HG02798 (cell line): ENCODE results near the gene MRPL42.

ENCODE experiments used
- ATAC-seq: cut with Tn5 transposase; IDR thresholded peaks from one replicate; pipeline ENCODE4 v1.9.1; 2021; ENCODE audit warnings: mild to moderate bottlenecking; ENCODE audit not compliant: unreplicated experiment, poor library complexity

Gene MRPL42

DNA sequence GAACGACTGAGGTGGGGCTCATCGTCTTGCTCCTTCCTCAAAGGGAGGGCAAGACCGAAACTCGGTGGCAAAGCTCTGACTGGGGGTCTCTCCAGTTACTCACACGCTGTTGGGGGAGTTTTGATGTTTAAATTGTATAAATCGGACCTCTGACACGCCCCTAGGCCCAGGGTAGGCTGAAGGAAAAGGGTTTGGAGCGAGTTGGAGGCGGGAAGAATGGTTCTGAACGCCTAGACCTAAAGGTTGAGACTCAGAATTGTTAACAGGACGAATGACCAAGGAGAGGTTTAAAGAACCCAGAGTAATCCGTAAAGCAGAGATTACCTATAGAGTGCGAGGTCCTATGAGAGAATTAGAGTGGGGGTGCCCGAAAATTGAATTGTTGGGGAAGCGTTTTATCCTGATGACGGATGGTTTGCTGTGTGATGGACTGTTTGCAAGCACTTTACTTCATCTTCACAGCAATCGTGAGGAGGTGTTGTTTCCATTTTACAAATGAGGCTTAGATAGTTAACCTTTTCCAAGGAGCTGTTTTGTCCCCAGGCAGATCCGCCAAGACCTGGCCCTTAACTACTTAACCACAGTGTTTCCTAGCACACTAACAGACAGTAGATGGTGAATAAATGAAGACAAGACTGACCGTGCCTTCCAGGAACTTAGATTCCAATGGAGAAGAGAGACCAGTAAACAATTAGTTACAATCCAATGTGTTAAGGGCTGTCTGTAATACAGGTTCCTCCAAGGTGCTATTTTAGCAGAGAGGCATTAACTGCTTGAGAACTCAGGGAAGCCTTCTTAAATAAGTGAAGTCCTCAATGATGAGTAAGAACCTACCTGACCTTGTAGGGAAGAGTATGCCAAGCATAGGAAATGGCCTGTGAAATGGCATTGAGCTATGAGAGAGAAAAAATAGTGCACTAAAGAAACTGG, 24.6 kb upstream of the MRPL42 start:
- ATAC-seq: no peak

DNA sequence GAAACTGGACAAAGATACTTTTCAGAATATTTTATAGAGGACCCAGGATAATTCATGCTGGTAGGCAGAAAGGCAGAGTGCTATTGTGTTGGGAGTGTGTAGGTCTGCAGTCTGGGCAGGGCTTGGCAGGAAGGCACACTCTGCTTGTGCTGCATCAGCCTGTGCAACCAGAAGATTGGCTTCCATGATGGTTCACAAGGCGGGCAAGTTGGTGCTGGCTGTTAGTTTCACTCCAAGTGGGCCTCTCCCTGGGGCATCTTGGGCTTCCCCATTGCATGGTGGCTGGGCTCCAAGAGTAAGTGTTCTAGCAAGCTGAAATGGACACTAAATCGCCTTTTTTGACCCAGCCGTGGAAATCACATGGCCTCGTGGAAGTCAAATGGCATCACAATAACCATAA, 23.7 kb upstream of the MRPL42 start:
- ATAC-seq: no peak

DNA sequence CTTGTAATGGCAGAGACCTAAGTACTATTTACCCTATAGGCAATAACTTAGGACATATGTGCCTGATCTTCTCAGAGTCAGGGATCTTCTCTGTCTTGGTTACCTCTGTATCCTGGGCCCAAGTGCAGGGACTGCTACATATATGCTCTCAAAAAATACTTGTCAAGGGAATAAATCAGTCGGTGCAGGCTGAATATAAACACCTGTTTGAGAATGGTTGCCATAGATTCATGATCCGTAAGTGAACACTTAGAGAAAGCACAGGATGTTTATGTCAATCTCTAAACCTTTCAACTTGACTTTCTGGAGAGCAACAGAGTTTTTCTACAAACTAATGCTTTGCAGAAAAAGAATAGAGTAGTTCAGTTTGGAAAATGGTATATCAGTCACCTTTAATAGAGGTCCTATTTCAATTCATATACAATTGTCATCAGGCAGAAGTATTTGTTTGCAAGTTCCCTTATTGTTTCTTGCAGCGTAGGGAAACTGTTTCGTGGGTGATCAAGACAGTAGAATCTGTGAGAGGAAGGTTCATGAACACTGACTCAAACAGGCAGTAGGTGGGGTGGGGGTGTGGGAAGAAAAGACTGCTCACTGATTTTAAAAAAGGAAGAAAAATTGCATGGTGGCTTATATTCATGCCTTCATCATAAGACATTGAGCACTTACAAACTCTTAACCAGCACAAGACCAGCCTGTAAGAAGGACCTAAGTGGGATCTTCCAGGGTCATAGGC, 19.6 kb upstream of the MRPL42 start:
- ATAC-seq: no peak

DNA sequence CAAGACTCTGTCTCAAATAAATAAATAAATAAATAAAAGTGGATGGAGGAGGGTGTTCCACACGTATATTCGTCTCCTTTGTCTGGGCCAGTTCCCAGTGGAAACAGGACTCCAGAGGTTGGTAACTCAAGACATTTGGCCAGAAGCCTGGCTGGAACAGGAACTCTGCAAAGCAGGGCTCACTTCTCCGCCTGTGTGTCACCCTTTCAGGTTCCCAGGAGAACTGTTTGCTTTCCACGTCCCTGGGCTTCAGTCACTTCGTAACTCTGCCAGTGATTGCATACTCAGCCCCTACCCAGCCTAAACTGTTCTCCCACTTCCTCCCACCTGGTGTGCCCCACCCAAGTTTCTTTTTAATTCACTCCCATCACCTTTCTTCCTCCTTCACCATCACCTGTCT, 18.5 kb upstream of the MRPL42 start:
- no peak for ATAC-seq

DNA sequence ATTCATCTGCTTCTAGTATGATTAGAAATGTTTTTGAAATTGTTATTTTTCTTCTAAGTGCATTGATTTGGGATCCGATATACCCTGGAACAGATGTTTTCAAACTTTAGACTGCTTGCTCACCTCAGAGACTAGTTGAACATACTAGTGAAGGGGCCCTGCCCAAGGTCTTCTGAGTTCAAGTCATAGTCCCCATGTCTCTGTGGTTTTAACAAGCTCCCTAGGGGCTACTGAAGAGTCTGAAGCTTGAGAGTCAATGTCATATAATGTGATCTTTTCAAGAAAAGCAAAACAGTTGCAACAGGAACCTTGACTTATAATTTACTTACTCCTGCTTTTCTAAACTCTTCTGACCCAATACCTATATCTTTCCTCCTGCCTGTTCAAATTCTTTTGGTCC, 18.0 kb upstream of the MRPL42 start:
- peak; percentile 76 for ATAC-seq

GRCh38 chr12:93451423-93452158, 15.7 kb upstream of the MRPL42 start:
- ATAC-seq: no peak

GRCh38 chr12:93453633-93454032, 13.7 kb upstream of the MRPL42 start:
- no peak for ATAC-seq

DNA sequence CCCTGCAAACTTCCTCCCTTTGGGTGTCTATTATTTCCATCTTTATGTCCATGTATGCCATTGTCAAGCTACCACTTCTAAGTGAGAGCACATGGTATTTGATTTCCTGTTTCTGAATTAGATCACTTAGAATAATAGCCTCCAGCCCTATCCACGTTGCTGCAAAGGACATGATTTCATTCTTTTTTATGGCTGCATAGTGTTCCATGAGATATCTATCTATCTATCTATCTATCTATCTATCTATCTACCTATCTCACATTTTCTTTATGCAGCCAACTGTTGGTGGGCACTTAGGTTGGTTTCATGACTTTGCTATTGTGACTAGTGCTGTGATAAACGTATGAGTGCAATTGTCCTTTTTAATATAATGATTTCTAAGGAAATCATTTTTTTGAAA, 11.2 kb upstream of the MRPL42 start:
- ATAC-seq: no peak

- no peak for ATAC-seq
These were observed 8.2 kb upstream of the MRPL42 start for GRCh38 chr12:93459097-93459496.

GRCh38 chr12:93460003-93460402, 7.3 kb upstream of the MRPL42 start:
- no peak for ATAC-seq

GRCh38 chr12:93460902-93461301, 6.4 kb upstream of the MRPL42 start:
- no peak for ATAC-seq

GRCh38 chr12:93461503-93461902, 5.8 kb upstream of the MRPL42 start:
- ATAC-seq: no peak

- ATAC-seq: no peak
These were observed 1.5 kb upstream of the MRPL42 start for GRCh38 chr12:93465841-93466240.

DNA sequence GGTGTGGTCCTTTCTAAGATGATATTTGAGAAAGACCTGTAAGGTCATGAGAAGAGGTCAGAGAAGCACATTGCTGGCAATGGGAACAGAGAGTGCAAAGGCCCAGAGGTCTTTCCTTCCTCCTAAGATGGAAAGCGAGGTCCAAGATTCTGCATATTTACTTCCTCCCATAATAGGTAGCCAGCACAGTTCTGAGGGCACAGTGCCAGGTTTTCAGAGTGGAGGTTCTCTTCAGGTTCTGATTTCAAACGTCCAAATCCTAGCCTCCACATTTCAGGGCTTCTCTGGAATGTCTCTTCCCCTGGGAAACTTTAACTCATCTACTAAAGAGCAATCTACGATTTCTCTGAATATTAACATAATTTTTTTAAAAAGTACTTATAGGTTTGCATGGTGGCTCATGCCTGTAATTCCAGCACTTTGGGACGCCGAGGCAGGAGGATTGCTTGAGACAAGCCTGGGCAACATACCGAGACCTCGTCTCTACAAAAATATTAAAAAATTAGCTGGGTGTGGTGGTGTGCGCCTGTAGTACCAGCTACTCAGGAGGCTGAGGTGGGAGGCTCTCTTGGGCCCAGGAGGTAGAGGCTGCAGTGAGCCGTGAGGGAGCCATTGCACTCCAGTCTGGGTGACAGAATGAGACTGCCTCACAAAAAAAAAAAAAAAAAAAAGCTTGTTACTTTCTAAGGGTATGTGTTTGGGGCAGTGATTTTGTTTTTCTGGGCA, 526 bp upstream of the MRPL42 start:
- no peak for ATAC-seq

- peak; percentile 23 for ATAC-seq
These were observed 676 bp downstream of the MRPL42 start for GRCh38 chr12:93468008-93468371.

DNA sequence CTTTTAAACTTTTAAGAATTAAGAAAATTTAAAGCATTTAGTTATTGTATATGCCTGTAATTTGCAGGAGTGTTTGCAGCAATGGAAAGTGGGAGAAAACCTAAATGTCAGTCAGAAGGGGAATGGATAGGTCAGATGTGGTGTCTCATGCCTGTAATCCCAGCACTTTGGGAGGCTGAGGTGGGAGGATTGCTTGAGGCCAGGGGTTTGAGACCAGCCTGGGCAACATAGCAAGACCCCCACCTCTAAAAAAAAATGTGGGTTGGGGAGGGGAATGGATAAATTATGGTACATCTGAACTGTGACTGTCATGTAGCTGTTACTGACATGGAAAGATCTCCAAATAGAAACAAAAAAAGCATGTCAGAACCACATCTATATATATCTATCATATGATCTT, 2.1 kb downstream of the MRPL42 start:
- ATAC-seq: no peak

- no peak for ATAC-seq
These were observed 9.2 kb downstream of the MRPL42 start for GRCh38 chr12:93476555-93476954.

DNA sequence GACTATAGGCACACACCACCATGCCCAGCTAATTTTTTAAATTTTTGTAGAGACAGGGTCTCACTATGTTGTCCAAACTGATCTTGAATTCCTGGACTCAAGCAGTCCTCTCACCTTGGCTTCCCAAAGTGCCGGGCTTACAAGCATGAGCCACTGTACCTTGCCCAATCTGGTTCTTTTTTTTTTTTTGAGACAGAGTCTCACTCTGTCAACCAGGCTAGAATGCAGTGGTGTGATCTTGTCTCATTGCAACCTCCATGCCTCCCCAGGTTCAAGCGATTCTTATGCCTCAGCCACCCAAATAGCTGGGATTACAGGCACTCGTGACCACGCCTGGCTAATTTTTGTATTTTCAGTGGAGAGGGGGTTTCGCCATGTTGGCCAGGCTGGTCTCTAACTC, 15.4 kb downstream of the MRPL42 start:
- ATAC-seq: no peak

GRCh38 chr12:93483151-93483807, 16.0 kb downstream of the MRPL42 start:
- ATAC-seq: no peak
